ENCODE data around the gene LRAT.

DNA sequence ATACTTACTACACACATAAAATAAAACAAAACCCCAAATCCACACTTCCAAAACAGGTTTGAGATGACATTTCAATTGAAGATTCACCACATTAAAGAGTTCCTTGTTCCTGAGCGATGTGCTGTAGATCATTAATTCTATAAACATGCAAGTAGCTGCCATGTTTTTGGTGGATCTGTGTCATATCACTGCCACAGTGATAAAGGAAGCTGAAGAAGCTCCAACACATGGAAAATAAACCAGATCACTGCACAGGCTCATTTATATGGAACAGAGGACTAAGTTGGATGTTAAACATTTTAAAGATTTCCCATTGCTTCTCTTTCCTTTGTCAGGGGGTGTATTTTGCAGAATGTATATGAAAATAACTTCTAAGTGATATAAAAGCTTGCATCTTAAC lies 34.5 kb downstream of the LRAT start:
- TF ChIP-seq REST (IDR thresholded peaks at IDR 0.05; ENCODE audit: insufficient read depth in 1 of 2, low read depth in 2 of 2, low read length in 2 of 2), result no peak
- TF ChIP-seq POLR2AphosphoS5 (IDR thresholded peaks at IDR 0.05; ENCODE audit: low read depth, low read length), result no peak
- TF ChIP-seq TAF1 (IDR thresholded peaks at IDR 0.05; ENCODE audit: borderline replicate concordance, insufficient read depth, low read length), result no peak
